NK-92 treated with Interleukin-12 subunit alpha and Interleukin-12 subunit beta, amount 100 ng/mL, for 24 hours (cell line): Measurements from ENCODE around the gene PTPRN2.
"Not testable (repeated sequence)": the region's sequence is repeated elsewhere in the genome, so short reads cannot be mapped to it uniquely, and the experiment has no call there.

ENCODE experiments used
- DNase-seq: peaks from one replicate; lab custom pipeline; 2025; lab: John Stamatoyannopoulos, UW

The PTPRN2 gene

GRCh38 chr7:158366346-158366745 is 221.3 kb downstream of the PTPRN2 start:
- no peak for DNase-seq

GRCh38 chr7:158365267-158365666 is 222.4 kb downstream of the PTPRN2 start:
- DNase-seq = no peak

- no peak for DNase-seq
Observed at GRCh38 chr7:158364451-158364850, 223.2 kb downstream of the PTPRN2 start.

- no peak for DNase-seq
Observed at GRCh38 chr7:158362912-158363905, 224.4 kb downstream of the PTPRN2 start.

- no peak for DNase-seq
Observed at GRCh38 chr7:158362001-158362400, 225.6 kb downstream of the PTPRN2 start.

GRCh38 chr7:158361326-158361946 is 226.2 kb downstream of the PTPRN2 start:
- no peak for DNase-seq

- no peak for DNase-seq
Observed at GRCh38 chr7:158358926-158359645, 228.5 kb downstream of the PTPRN2 start.

GRCh38 chr7:158357898-158358821 is 229.5 kb downstream of the PTPRN2 start:
- DNase-seq = no peak

- DNase-seq = no peak
Observed at GRCh38 chr7:158357106-158357897, 230.3 kb downstream of the PTPRN2 start.

GRCh38 chr7:158356454-158356853 is 231.2 kb downstream of the PTPRN2 start:
- DNase-seq = no peak

GRCh38 chr7:158355456-158356065 is 232.1 kb downstream of the PTPRN2 start:
- DNase-seq = no peak

GRCh38 chr7:158354861-158355260 is 232.8 kb downstream of the PTPRN2 start:
- DNase-seq = no peak

- DNase-seq = peak; percentile 10
Observed at GRCh38 chr7:158353606-158354570, 233.7 kb downstream of the PTPRN2 start.

- not testable (repeated sequence) for DNase-seq
Observed at GRCh38 chr7:158351899-158352729, 235.5 kb downstream of the PTPRN2 start.

GRCh38 chr7:158351481-158351880 is 236.1 kb downstream of the PTPRN2 start:
- no peak for DNase-seq

- DNase-seq = no peak
Observed at GRCh38 chr7:158351051-158351450, 236.6 kb downstream of the PTPRN2 start.

GRCh38 chr7:158350166-158350900 is 237.3 kb downstream of the PTPRN2 start:
- DNase-seq = no peak
